DOHH2 (cell line): Measurements from ENCODE around the gene TMEM219.

Source experiments
- H3F3A ChIP-seq: fragments of 200-600 bp; sonication (generic), shearing (Covaris generic); 2 replicates; pipeline ENCODE4 v1.6.0; 2016; ENCODE audit warnings: antibody characterized with exemption, mild to moderate bottlenecking; ENCODE audit not compliant: control insufficient read depth, insufficient read depth
- H3K27ac ChIP-seq: fragments of 200-600 bp; sonication (generic); 2 replicates; pipeline ENCODE4 v1.5.1; 2014; ENCODE audit warnings: low read depth, mild to moderate bottlenecking, low read length, moderate library complexity
- H3K27me3 ChIP-seq: fragments of 200-600 bp; sonication (generic); 2 replicates; pipeline ENCODE4 v1.6.1; 2014; ENCODE audit warnings: mild to moderate bottlenecking, low read length, mixed read lengths; ENCODE audit not compliant: control insufficient read depth
- H3K36me3 ChIP-seq: fragments of 200-600 bp; sonication (generic); 2 replicates; pipeline ENCODE4 v1.6.1; 2014; ENCODE audit warnings: mild to moderate bottlenecking, low read length, moderate library complexity, mixed read lengths; ENCODE audit not compliant: control insufficient read depth
- H3K4me1 ChIP-seq: fragments of 200-600 bp; sonication (generic); 2 replicates; pipeline ENCODE4 v1.6.1; 2014; ENCODE audit warnings: mild to moderate bottlenecking, low read length, mixed read lengths; ENCODE audit not compliant: control insufficient read depth
- H3K4me2 ChIP-seq: fragments of 200-600 bp; sonication (generic); 2 replicates; pipeline ENCODE4 v1.6.0; 2014; ENCODE audit warnings: mild to moderate bottlenecking, low read length, moderate library complexity
- H3K4me3 ChIP-seq: fragments of 200-600 bp; sonication (generic); 2 replicates; pipeline ENCODE4 v1.5.1; 2014; ENCODE audit warnings: mild to moderate bottlenecking, low read length, mixed read lengths
- H3K79me2 ChIP-seq: fragments of 200-600 bp; sonication (generic); 2 replicates; pipeline ENCODE4 v1.6.1; 2014; ENCODE audit warnings: mild to moderate bottlenecking, low read length, mixed read lengths; ENCODE audit not compliant: control insufficient read depth
- H3K9me2 ChIP-seq: fragments of 200-600 bp; sonication (generic); replicated peaks from 2 replicates; pipeline ENCODE4 v1.6.1; 2014; ENCODE audit warnings: mild to moderate bottlenecking, low read length, mixed read lengths; ENCODE audit not compliant: control insufficient read depth
- H3K9me3 ChIP-seq: fragments of 200-600 bp; sonication (generic); 2 replicates; pipeline ENCODE4 v1.6.1; 2014; ENCODE audit warnings: antibody characterized with exemption, low read length, mixed read lengths; ENCODE audit not compliant: control insufficient read depth, insufficient read depth
- H4K20me1 ChIP-seq: fragments of 200-600 bp; sonication (generic); 2 replicates; pipeline ENCODE4 v1.6.0; 2014; ENCODE audit warnings: low read depth, mild to moderate bottlenecking, antibody characterized with exemption, low read length, moderate library complexity; ENCODE audit not compliant: control insufficient read depth, insufficient read depth
- EZH2phosphoT487 ChIP-seq: fragments of 200-600 bp; sonication (generic); IDR thresholded peaks from 2 replicates; pipeline ENCODE4 v1.6.1; 2017; ENCODE audit warnings: borderline replicate concordance, mild to moderate bottlenecking, antibody characterized with exemption, low read length, moderate library complexity, mixed read lengths
- TF ChIP-seq, protein P1 (sequence below): fragments of 200-600 bp; sonication (generic); IDR thresholded peaks from one replicate; pipeline ENCODE4 v1.5.1; 2014; ENCODE audit warnings: antibody characterized with exemption, mild to moderate bottlenecking, low read depth, low read length; ENCODE audit not compliant: poor library complexity, severe bottlenecking

The TMEM219 gene

DNA sequence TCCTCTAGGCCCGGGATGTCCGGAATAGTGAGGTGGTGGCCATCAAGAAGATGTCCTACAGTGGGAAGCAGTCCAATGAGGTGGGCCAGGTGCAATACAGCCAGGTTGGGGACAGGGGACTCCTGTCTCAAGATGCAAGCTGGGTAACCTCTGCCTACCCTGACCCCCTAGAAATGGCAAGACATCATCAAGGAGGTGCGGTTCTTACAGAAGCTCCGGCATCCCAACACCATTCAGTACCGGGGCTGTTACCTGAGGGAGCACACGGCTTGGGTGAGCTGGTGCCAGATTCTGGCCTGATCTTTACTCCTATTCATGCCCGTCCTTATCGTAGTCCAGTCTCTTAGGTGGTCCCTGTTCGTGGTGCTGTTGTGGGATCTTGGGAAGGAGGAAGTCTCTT is 16.2 kb downstream of the TMEM219 start:
- H3K4me3 ChIP-seq: no peak overlapping the region
- H3K79me2 ChIP-seq: peaks cover 45% of the 10 kb centered on the region
- H3F3A ChIP-seq: no peaks in the 10 kb centered on the region
- peaks cover 10% of the 10 kb centered on the region for H4K20me1 ChIP-seq
- H3K27ac ChIP-seq: no peak overlapping the region
- no peak overlapping the region for H3K4me2 ChIP-seq
- no peaks in the 10 kb centered on the region for H3K9me2 ChIP-seq
- H3K36me3 ChIP-seq: peaks cover 81% of the 10 kb centered on the region
- no peaks in the 10 kb centered on the region for H3K27me3 ChIP-seq
- H3K4me1 ChIP-seq: peaks cover 26% of the 10 kb centered on the region
- H3K9me3 ChIP-seq: peaks cover 2% of the 10 kb centered on the region; the same call in 1 of the 2 replicates
- TF ChIP-seq, protein P1, sequence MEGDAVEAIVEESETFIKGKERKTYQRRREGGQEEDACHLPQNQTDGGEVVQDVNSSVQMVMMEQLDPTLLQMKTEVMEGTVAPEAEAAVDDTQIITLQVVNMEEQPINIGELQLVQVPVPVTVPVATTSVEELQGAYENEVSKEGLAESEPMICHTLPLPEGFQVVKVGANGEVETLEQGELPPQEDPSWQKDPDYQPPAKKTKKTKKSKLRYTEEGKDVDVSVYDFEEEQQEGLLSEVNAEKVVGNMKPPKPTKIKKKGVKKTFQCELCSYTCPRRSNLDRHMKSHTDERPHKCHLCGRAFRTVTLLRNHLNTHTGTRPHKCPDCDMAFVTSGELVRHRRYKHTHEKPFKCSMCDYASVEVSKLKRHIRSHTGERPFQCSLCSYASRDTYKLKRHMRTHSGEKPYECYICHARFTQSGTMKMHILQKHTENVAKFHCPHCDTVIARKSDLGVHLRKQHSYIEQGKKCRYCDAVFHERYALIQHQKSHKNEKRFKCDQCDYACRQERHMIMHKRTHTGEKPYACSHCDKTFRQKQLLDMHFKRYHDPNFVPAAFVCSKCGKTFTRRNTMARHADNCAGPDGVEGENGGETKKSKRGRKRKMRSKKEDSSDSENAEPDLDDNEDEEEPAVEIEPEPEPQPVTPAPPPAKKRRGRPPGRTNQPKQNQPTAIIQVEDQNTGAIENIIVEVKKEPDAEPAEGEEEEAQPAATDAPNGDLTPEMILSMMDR: no peak
- TF ChIP-seq EZH2phosphoT487: no peak

DNA sequence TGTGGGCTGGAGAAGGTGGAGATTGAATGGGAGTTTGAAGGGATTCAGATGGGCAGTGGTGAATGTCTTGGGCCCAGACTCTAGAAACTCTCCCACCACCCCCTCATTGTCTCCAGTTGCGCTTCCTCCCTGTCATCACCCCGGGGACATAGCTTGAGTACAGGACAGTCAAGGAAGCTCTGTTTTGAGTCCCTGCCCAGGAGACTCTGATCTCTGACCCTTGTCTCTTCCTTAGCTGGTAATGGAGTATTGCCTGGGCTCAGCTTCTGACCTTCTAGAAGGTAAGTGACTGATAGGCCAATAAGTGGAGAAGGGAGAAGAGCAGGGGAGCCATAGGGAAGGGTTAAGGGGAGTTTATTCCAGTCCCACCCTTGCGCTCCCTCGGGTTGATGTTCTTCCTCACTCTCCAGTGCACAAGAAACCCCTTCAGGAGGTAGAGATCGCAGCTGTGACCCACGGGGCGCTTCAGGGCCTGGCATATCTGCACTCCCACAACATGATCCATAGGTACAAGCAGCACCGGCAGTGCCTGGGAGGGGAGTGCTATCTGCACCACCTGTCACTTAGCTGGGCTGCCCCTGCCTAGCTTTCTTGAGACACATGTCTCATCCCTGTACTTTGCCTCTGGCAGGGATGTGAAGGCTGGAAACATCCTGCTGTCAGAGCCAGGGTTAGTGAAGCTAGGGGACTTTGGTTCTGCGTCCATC is 16.8 kb downstream of the TMEM219 start:
- Histone ChIP-seq H4K20me1 (peaks cover 10% of the 10 kb centered on the region), H3K27ac (no peak overlapping the region), H3K9me3 (no peaks in the 10 kb centered on the region), H3K4me2 (no peak overlapping the region), H3K27me3 (no peaks in the 10 kb centered on the region), H3K4me1 (peaks cover 23% of the 10 kb centered on the region), H3F3A (no peaks in the 10 kb centered on the region), H3K4me3 (no peak overlapping the region), H3K36me3 (peaks cover 87% of the 10 kb centered on the region), H3K79me2 (peaks cover 45% of the 10 kb centered on the region), H3K9me2 (no peaks in the 10 kb centered on the region)
- TF ChIP-seq EZH2phosphoT487: no peak
- TF ChIP-seq, protein P1: no peak

DNA sequence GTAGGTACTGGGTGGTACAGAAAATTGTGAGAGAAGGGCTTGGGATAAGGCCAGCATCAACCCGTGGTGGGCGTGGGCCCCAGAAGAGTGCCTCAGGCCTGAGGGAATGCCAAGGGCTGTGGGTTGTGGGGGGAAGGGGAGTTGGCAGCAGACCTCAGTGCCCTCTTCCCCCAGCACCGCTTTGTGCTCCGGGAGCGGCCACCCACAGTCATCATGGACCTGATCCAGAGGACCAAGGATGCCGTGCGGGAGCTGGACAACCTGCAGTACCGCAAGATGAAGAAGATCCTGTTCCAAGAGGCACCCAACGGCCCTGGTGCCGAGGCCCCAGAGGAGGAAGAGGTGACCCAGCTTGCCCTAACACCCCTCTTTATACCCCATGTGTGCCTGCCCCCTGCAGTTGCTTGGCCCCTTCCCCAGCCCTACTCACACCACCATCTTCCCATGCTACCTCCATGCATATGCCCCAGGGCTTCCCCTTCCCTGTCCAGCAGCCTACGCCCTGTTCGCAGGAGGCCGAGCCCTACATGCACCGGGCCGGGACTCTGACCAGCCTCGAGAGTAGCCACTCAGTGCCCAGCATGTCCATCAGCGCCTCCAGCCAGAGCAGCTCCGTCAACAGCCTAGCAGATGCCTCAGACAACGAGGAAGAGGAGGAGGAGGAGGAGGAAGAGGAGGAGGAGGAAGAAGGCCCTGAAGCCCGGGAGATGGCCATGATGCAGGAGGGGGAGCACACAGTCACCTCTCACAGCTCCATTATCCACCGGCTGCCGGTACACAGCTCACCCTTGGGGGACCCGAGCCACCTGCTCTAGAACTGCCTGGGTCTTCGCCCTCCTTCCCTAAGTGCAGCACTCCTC is 20.9 kb downstream of the TMEM219 start:
- Histone ChIP-seq H3K4me1 (no peaks in the 10 kb centered on the region), H3K9me3 (no peaks in the 10 kb centered on the region), H3K36me3 (peaks cover 100% of the 10 kb centered on the region)

More for the DNA sequence above, 20.9 kb downstream of the TMEM219 start:
- H3K4me3 ChIP-seq: no peak overlapping the region
- H3K4me2 ChIP-seq: no peak overlapping the region
- no peaks in the 10 kb centered on the region for H4K20me1 ChIP-seq
- H3F3A ChIP-seq: no peaks in the 10 kb centered on the region
- no peak for TF ChIP-seq EZH2phosphoT487
- TF ChIP-seq, protein P1: no peak
- H3K9me2 ChIP-seq: no peaks in the 10 kb centered on the region
- H3K27ac ChIP-seq: no peak overlapping the region
- H3K79me2 ChIP-seq: peaks cover 4% of the 10 kb centered on the region
- no peaks in the 10 kb centered on the region for H3K27me3 ChIP-seq
